ENCODE results near the gene APCS. TPM values are rescaled to one million over a fixed set of nuclear protein-coding genes. Genes with fewer than 3 reads are reported as not detected.

APCS gene
- polyA plus RNA-seq (ENCODE audit: insufficient read length in 4 of 4): not detected

GRCh38 chr1:159587461-159587951 is at the start of gene APCS:
Gene APCS (plus strand): TSS chr1:159587826. CDS start chr1:159587922, 96 bp downstream.
- no peak for DNase-seq (ENCODE audit: low read depth in 4 of 4, low spot score in 3 of 4)

- DNase-seq (ENCODE audit: low read depth in 4 of 4, low spot score in 3 of 4): no peak
These were observed 39.5 kb upstream of the APCS start for GRCh38 chr1:159548126-159548525.

DNA sequence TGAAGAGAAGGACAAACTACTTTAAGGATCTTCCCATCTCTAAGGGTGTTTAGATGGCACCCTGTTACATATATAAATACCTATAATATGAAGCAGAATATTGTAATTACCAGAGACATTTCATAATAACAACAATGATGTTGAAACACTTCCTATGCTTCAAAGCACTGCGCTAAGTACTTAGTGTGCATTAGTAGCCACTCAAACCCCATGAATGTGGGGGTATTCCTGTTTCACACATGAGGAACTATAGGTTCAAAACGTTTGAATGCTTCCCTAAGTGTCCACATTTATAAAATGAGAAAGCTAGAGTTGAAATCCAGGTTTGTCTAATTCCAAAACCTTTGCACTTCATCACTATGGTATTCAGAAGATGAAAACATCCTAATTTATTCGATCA is 33.4 kb upstream of the APCS start:
- no peak for DNase-seq (ENCODE audit: low read depth in 4 of 4, low spot score in 3 of 4)

DNA sequence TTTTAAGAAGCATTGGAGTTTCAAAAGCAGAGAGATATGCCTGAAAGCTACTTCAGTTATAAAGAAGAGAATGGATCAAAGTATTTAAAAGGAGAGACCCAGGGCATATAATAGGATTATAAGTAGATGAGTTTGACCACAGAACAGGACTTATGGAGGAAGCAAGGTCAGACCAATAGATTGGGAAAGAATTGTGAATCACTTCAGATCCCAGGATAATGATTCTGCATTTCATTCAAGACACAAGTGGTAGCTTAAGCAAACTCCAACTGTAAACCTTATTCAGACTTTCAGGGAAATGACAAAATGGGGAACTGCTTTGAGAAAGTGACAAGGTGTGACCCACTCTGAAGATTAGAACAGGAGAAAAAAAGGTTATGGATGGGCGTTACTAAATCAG is 32.9 kb upstream of the APCS start:
- DNase-seq (ENCODE audit: low read depth in 4 of 4, low spot score in 3 of 4): no peak

DNA sequence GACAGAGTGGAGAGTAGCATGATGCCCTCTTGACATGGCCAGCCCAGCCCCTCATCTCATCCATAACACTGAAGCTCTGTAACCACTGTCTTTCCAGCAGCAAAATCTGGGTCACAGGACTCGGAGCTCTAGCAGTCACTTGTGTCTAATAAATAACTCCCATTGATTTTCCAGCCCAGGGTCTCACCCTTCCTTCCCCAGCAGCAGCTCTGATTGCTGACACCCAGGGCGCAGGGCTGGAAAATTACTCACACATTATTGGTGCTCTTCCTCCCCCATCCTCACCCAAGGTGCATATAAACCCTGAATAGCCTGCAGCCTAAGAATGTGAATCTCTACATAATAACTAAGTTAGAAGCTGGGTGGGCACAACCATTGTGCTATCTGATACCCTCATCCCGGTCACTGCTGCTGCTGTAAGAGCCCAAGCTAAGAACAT is 30.7 kb upstream of the APCS start:
- no peak for DNase-seq (ENCODE audit: low read depth in 4 of 4, low spot score in 3 of 4)

DNA sequence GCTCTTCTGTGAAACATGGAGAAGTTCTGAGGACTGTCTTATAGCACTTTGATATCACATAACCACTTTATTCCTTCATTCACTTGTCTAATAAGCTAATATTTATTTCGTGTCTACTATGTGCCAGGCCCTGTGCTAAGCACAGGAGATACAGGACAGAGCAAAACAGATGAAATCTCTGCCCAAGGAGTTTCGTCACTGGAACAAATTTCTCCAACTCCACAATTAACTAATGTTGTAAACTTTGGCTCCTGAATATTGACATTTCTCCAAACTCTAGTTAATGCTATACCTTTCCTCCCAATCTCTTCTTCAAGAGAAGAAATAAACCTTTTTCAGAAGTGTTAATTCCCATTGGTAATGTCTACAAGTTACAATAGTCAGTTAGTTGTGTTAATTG is 27.0 kb upstream of the APCS start:
- DNase-seq (ENCODE audit: low read depth in 4 of 4, low spot score in 3 of 4): no peak

DNA sequence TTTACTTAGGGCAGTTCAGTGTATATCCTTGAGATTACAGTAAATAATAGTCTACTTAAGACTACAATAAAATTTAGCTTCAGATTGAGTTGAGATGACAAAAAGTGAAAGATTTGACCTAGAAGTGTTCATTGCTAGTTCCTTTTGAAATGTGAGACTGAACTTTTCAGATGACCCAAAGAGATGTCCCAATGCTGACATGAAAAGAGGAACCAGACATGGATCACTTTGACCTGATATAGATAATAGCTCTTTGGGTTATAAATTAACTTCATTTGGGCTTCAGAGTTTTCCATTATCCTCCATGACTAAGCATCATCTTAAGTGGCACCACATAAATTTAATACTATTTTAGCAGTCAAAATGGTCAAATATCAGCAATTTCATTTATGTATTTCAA is 26.1 kb upstream of the APCS start:
- no peak for DNase-seq (ENCODE audit: low read depth in 4 of 4, low spot score in 3 of 4)

- DNase-seq (ENCODE audit: low read depth in 4 of 4, low spot score in 3 of 4): no peak
These were observed 24.9 kb upstream of the APCS start for GRCh38 chr1:159562680-159563079.

DNA sequence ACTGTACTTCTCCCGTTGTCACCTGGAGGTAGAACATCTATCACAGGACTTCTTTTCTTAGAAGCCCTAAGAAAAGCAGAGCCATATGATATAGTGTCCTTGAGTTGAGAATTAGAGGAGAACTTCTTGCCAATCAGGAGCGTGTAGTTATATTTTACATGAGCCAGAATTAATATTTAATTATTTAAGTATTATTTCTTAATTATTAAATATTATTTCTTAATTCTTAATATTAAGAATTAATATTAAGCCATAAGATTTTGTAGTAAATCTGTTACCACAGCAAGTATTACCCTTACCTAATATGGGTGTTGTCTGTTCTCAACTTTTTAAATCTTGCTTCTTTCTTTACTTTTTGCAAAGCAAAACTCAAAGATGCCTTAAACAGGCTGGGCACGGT is 10.2 kb upstream of the APCS start:
- DNase-seq (ENCODE audit: low read depth in 4 of 4, low spot score in 3 of 4): no peak

DNA sequence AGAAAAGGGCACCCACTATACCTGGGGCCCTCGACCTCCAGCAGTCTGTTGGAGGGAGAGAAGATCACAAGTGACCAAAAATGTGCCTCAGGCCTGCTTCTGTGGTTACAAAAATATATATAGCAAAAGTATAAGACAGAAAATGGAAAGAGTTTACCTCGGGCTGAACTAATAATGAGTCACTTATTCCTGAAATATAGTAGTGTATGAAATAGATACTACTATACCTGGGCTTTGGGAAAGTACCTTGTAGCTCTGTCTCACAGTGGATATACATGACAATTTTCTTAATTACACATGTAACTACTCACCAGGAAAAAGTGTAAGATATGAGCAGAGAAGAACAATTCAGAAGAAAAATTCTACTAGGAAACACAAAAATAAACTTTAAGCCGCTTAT is 7.3 kb upstream of the APCS start:
- no peak for DNase-seq (ENCODE audit: low read depth in 4 of 4, low spot score in 3 of 4)

DNA sequence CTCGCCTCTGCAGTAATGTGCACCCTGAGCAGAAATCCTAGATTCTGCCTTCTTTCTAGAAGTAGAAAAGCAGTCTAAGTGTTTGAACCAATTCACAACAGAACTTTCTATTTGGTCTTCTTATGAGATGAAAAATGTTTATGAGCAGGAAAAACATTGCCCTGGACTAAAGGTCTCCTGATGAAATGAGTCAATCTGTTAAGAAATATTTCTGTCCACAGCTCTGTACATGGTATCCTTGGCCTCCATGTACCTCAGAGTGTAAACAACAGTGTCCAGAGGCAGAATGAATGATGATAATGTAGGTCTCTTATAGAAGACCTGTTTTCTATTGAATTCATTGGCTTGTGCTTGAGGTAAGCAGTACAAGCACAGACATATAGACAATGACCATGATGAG is 6.2 kb upstream of the APCS start:
- DNase-seq (ENCODE audit: low read depth in 4 of 4, low spot score in 3 of 4): no peak

DNA sequence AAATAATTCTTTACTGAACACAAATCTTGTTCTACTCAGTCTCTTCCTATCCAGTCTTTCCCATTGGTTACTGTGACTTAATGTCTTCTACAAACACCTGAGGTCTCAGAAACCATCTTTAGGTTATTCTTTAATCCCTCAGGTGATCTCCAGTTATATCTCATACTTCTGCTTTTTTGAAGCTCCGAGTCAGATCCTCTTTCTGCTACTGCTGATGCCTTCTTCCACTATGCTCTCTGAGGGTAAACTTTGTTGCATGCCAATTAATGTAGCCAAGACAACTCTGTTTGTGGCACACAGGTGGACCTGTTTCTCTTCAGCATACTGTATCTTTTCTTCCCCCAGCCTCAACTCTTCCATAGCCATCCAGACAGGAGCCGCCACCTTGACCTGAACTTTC is 3.1 kb upstream of the APCS start:
- DNase-seq (ENCODE audit: low read depth in 4 of 4, low spot score in 3 of 4): no peak

DNA sequence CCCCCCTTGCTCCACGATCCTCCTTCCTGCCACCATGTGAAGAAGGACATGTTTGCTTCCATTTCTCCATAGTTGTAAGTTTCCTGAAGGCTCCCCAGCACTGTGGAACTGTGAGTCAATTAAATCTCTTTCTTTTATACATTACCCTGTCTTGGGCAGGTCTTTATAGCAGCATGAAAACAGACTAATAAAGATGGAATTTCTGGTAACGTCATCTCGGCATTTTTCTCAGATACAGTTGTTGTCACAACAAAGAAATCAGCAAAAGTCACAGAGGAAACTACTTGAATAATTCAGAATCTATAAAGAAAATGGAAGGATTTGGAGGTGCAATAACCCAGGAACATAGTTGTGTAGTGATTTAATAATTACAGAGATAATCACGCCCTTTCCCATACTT is 4.4 kb downstream of the APCS start:
- DNase-seq (ENCODE audit: low read depth in 4 of 4, low spot score in 3 of 4): no peak

GRCh38 chr1:159594625-159595405 is 7.2 kb downstream of the APCS start:
- no peak for DNase-seq (ENCODE audit: low read depth in 4 of 4, low spot score in 3 of 4)

- no peak for DNase-seq (ENCODE audit: low read depth in 4 of 4, low spot score in 3 of 4)
These were observed 10.6 kb downstream of the APCS start for GRCh38 chr1:159598196-159598595.

DNA sequence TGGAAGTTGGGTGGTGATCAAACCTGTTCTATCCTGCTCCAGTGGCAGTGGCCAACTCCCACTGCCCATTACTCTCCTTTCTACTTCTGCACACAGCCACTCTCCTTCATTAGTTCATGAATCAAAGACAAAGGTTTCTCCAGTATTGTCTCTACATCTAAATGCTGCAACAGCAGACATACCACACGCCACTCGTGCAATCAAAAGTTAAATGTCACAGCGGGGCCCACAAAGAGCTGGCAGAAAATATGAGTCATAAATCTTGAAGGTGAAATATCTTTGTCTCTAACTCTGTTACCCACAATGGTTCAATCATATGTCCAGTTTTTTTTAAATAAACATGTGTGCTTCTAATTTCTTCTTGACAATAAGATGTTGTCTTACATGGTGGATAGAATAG is 13.3 kb downstream of the APCS start:
- no peak for DNase-seq (ENCODE audit: low read depth in 4 of 4, low spot score in 3 of 4)

- DNase-seq (ENCODE audit: low read depth in 4 of 4, low spot score in 3 of 4): no peak
These were observed 14.9 kb downstream of the APCS start for GRCh38 chr1:159602501-159602999.

DNA sequence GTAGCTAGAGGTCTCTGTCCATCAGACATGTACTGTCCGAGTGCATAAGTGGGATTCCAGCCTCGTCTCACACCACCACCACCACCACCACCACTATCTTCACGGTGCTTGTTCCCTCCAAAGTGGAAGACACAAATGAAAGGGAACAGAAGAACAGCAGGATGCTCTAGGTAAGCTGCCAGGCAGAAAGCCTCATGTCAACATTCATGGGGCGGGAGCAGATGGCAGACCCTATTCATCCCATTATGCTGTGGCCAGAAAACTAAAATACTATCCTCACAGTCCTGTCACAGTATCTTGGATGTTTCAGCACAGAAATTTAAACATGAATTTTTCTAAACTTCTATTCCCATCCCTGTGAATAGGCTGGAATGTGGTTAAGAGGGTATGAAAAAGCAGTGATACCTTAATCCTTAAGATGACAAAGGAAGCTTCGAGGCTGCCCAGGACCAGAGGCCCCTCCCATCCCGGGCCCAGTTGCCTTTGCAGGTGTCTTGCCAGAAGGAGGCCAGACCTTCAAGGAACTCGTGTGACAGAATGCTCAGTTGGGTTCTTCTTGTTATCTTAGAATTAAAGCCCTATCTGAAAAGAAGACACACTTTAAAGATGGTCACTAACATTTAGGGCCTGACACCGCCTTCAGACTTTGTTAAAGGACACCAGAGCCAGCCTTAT is 24.7 kb downstream of the APCS start:
- DNase-seq (ENCODE audit: low read depth in 4 of 4, low spot score in 3 of 4): no peak

DNA sequence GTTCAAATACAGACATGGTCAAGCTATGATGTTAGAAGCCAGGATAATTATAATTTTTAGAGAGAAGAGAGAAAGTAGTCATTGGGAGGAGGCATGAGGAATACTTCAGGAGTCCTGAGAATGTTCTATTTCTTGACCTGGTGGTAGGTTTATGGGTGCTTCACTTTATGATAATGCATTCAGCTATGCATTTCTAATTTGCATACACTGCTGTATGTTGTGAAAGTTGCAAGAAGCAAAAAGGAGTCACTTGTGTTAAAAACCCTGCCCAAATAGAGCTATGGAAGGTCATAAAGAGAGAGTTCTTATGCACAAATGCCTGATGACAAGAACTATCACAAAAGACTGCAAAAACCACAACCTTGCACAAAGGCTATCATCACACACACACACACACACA is 45.3 kb downstream of the APCS start:
- no peak for DNase-seq (ENCODE audit: low read depth in 4 of 4, low spot score in 3 of 4)

Measured in left renal pelvis (tissue), 4 donors.